Measurements from ENCODE around the gene MAX.
"Not testable (repeated sequence)": the region's sequence is repeated elsewhere in the genome, so short reads cannot be mapped to it uniquely, and the experiment has no call there.

- not testable (repeated sequence) for TF ChIP-seq CTCF, POLR2A (IDR thresholded peaks at IDR 0.05)
Measured at GRCh38 chr14:65031321-65031720, 71.0 kb downstream of the MAX start.
